ENCODE measurements around the gene ARSK.

DNA sequence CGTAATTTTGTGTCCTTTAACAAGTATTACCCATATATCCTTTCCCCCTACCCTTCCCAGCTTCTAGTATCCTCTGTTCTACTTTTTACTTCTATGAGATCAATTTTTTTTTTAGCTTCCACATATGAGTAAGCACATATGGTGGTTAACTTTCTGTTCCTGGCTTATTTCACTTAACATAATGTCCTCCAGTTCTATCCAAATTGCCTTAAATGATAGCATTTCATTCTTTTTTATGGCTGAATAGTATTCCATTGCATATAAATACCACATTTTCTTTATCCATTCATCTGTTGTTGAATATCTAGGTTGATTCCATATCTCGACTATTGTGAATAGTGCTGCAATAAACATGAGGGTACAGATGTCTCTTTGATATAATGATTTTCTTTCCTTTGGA lies 36.5 kb upstream of the ARSK start:
- TF ChIP-seq CTCF (IDR thresholded peaks at IDR 0.05) (no peak), POLR2AphosphoS5 (IDR thresholded peaks at IDR 0.05; ENCODE audit: low read depth, low read length) (no peak)
- TF ChIP-seq, protein P1, sequence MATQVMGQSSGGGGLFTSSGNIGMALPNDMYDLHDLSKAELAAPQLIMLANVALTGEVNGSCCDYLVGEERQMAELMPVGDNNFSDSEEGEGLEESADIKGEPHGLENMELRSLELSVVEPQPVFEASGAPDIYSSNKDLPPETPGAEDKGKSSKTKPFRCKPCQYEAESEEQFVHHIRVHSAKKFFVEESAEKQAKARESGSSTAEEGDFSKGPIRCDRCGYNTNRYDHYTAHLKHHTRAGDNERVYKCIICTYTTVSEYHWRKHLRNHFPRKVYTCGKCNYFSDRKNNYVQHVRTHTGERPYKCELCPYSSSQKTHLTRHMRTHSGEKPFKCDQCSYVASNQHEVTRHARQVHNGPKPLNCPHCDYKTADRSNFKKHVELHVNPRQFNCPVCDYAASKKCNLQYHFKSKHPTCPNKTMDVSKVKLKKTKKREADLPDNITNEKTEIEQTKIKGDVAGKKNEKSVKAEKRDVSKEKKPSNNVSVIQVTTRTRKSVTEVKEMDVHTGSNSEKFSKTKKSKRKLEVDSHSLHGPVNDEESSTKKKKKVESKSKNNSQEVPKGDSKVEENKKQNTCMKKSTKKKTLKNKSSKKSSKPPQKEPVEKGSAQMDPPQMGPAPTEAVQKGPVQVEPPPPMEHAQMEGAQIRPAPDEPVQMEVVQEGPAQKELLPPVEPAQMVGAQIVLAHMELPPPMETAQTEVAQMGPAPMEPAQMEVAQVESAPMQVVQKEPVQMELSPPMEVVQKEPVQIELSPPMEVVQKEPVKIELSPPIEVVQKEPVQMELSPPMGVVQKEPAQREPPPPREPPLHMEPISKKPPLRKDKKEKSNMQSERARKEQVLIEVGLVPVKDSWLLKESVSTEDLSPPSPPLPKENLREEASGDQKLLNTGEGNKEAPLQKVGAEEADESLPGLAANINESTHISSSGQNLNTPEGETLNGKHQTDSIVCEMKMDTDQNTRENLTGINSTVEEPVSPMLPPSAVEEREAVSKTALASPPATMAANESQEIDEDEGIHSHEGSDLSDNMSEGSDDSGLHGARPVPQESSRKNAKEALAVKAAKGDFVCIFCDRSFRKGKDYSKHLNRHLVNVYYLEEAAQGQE (IDR thresholded peaks at IDR 0.05; ENCODE audit: insufficient read depth in 1 of 2, low read depth in 2 of 2, low read length in 1 of 2), result no peak

Data from Panc1 (cell line).